Measurements from ENCODE around the gene CPNE9. TPM values are rescaled to one million over a fixed set of nuclear protein-coding genes. Genes with fewer than 3 reads are reported as not detected.

CPNE9 gene
- total and polyA plus RNA-seq, 2 of the 13 experiments (the other 11 are each of a cell fraction or from before 2014, with no cell fraction given): 0.20 TPM; not detected in 1

DNA sequence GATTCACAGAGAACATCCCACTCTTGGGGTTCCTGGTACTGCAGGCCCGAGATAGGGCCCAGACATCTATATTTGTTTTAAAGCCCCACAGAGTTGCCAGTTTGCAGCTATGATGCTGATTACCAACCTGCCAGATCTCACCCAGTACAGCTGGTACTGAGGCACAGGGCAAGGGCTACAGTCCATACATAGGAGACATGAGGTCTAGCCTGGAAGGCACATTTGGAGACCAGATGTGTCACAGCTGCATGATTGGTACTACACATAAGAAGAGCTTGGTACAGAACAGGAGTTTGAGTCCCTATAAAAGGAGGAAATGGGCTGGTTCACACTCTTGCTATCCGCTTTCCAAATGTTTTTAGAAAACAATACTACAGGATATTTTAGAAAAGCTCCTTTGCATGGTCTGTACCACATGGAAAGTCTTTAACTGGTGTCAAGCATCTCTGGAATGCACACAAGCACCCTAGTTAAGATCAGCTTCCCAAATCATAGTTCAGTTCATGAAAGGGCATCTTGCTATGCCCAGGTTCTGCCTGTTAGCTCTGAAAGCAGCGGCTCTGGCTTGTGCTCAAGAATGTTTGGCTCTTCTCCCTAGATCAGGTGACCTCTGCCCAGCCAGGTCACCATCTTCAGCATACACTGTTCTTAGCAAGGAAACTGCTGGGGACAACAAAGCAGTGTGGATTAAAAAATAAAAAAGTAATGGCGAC lies 33.8 kb upstream of the CPNE9 start:
- H3K9me3 ChIP-seq (ENCODE audit: low read length): no peaks in the 10 kb centered on the region
- ATAC-seq (no peak), DNase-seq (ENCODE audit: low spot score) (no peak), FAIRE-seq (no peak)
- POLR2A ChIA-PET: no interaction called here
- in situ Hi-C loops (cut with HindIII; ENCODE audit: extremely low pct_ligation_motif_present, low pct_unique_long_range_greater_than_20kb): no loop called here
- no peak for TF ChIP-seq SP140L (CRISPR knock-in tag; IDR thresholded peaks at IDR 0.05; ENCODE audit: borderline replicate concordance)
- no peak for TF ChIP-seq SRSF9 (IDR thresholded peaks at IDR 0.05; ENCODE audit: borderline replicate concordance, insufficient read depth, low read depth, low read length, poor library complexity, severe bottlenecking)
- TF ChIP-seq, protein P1, sequence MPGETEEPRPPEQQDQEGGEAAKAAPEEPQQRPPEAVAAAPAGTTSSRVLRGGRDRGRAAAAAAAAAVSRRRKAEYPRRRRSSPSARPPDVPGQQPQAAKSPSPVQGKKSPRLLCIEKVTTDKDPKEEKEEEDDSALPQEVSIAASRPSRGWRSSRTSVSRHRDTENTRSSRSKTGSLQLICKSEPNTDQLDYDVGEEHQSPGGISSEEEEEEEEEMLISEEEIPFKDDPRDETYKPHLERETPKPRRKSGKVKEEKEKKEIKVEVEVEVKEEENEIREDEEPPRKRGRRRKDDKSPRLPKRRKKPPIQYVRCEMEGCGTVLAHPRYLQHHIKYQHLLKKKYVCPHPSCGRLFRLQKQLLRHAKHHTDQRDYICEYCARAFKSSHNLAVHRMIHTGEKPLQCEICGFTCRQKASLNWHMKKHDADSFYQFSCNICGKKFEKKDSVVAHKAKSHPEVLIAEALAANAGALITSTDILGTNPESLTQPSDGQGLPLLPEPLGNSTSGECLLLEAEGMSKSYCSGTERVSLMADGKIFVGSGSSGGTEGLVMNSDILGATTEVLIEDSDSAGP (CRISPR knock-in tag; IDR thresholded peaks at IDR 0.05; ENCODE audit: borderline replicate concordance): no peak
- TF ChIP-seq BRD4 (CRISPR knock-in tag; IDR thresholded peaks at IDR 0.05): no peak
- TF ChIP-seq KMT2B (CRISPR knock-in tag; IDR thresholded peaks at IDR 0.05): no peak
- no peak for TF ChIP-seq NR2C2 (CRISPR knock-in tag; IDR thresholded peaks at IDR 0.05; ENCODE audit: borderline replicate concordance)
- TF ChIP-seq HNRNPLL (IDR thresholded peaks at IDR 0.05; ENCODE audit: low read depth, low read length, poor library complexity, severe bottlenecking): no peak
- TF ChIP-seq, protein P2, sequence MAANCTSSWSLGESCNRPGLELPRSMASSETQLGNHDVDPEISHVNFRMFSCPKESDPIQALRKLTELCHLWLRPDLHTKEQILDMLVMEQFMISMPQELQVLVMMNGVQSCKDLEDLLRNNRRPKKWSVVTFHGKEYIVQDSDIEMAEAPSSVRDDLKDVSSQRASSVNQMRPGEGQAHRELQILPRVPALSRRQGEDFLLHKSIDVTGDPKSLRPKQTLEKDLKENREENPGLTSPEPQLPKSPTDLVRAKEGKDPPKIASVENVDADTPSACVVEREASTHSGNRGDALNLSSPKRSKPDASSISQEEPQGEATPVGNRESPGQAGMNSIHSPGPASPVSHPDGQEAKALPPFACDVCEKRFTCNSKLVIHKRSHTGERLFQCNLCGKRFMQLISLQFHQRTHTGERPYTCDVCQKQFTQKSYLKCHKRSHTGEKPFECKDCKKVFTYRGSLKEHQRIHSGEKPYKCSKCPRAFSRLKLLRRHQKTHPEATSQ (CRISPR knock-in tag; IDR thresholded peaks at IDR 0.05; ENCODE audit: borderline replicate concordance): no peak
- TF ChIP-seq NR1H2 (CRISPR knock-in tag; IDR thresholded peaks at IDR 0.05; ENCODE audit: borderline replicate concordance, low read depth): no peak
- TF ChIP-seq, protein P3, sequence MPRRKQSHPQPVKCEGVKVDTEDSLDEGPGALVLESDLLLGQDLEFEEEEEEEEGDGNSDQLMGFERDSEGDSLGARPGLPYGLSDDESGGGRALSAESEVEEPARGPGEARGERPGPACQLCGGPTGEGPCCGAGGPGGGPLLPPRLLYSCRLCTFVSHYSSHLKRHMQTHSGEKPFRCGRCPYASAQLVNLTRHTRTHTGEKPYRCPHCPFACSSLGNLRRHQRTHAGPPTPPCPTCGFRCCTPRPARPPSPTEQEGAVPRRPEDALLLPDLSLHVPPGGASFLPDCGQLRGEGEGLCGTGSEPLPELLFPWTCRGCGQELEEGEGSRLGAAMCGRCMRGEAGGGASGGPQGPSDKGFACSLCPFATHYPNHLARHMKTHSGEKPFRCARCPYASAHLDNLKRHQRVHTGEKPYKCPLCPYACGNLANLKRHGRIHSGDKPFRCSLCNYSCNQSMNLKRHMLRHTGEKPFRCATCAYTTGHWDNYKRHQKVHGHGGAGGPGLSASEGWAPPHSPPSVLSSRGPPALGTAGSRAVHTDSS (CRISPR knock-in tag; conservative IDR thresholded peaks at IDR 0.05): no peak
- TF ChIP-seq KDM1A (CRISPR knock-in tag; IDR thresholded peaks at IDR 0.05): no peak
- TF ChIP-seq, protein P4, sequence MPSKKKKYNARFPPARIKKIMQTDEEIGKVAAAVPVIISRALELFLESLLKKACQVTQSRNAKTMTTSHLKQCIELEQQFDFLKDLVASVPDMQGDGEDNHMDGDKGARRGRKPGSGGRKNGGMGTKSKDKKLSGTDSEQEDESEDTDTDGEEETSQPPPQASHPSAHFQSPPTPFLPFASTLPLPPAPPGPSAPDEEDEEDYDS (CRISPR knock-in tag; IDR thresholded peaks at IDR 0.05): no peak
- TF ChIP-seq, protein P5, sequence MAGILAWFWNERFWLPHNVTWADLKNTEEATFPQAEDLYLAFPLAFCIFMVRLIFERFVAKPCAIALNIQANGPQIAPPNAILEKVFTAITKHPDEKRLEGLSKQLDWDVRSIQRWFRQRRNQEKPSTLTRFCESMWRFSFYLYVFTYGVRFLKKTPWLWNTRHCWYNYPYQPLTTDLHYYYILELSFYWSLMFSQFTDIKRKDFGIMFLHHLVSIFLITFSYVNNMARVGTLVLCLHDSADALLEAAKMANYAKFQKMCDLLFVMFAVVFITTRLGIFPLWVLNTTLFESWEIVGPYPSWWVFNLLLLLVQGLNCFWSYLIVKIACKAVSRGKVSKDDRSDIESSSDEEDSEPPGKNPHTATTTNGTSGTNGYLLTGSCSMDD (CRISPR knock-in tag; IDR thresholded peaks at IDR 0.05): no peak
- TF ChIP-seq TAF15 (IDR thresholded peaks at IDR 0.05; ENCODE audit: low read depth, low read length, poor library complexity, severe bottlenecking): no peak
- no peak for TF ChIP-seq TCF12 (IDR thresholded peaks at IDR 0.05)
- TF ChIP-seq TCF12 (CRISPR knock-in tag; IDR thresholded peaks at IDR 0.05): no peak
- H3K4me2 ChIP-seq (ENCODE audit: low read depth, low read length): no peak overlapping the region
- no peaks in the 10 kb centered on the region for H3K79me2 ChIP-seq (ENCODE audit: insufficient read depth, low read length)
- H3K27ac ChIP-seq (ENCODE audit: extremely low read length, insufficient read depth, low read length): no peak overlapping the region
- H3K36me3 ChIP-seq (replicated peaks in 1 of 2; ENCODE audit: control insufficient read depth in 1 of 2, insufficient read depth in 2 of 2, low read length in 2 of 2): peaks cover 42 to 76% of the 10 kb centered on the region in 2 experiments
- no TSS peak for BruUV-seq (replicated peaks)
- CTCF ChIA-PET (ENCODE audit: low intra/inter-chr PET ratio, low total read pairs): no interaction called here
- no peaks in the 10 kb centered on the region for H3K4me1 ChIP-seq (ENCODE audit: insufficient read depth, low read length)
- H4K20me1 ChIP-seq (ENCODE audit: insufficient read depth, low read length): no peaks in the 10 kb centered on the region
- intact Hi-C loops (cut with micrococcal nuclease; ENCODE audit: unreplicated experiment): no loop called here
- no peak overlapping the region for H3K4me3 ChIP-seq (replicated peaks in 1 of 3; ENCODE audit: insufficient read depth in 1 of 3, low read depth in 2 of 3, low read length in 3 of 3)
- no peak overlapping the region for H3K9ac ChIP-seq (ENCODE audit: insufficient read depth, low read depth, low read length)
- no peaks in the 10 kb centered on the region for H3K27me3 ChIP-seq (ENCODE audit: control insufficient read depth in 1 of 2, insufficient read depth in 2 of 2, low read length in 2 of 2)
- no peak overlapping the region for H2AFZ ChIP-seq (ENCODE audit: low read length)
- 88% methylated on average over 4 of the region's 4 CpGs for WGBS (ENCODE audit: low lambda C conversion rate)

Data from HepG2 (cell line).